Keratinocyte (primary cell): ENCODE measurements around the gene YY1. TPM values are rescaled to one million over a fixed set of nuclear protein-coding genes. Genes with fewer than 3 reads are reported as not detected.

Experiments
- DNase-seq: peaks from one replicate; pipeline ENCODE4 v3.0.0-alpha.2; 2011; ENCODE audit warnings: low read depth, missing footprints, low spot score
- FAIRE-seq: peaks from 2 replicates; lab custom pipeline; 2011; peaks lifted over from hg19 to GRCh38; lab: Jason Lieb, UNC
- H2AFZ ChIP-seq: 2 replicates; pipeline ENCODE4 v1.6.0; 2012; ENCODE audit warnings: low read length, control low read depth, inconsistent platforms; ENCODE audit not compliant: control insufficient read depth
- H3K27ac ChIP-seq: 2 replicates; pipeline ENCODE4 v1.5.1; 2011; ENCODE audit warnings: low read length; ENCODE audit not compliant: control insufficient read depth, insufficient read depth
- H3K27me3 ChIP-seq: 3 replicates; pipeline ENCODE4 v1.6.0; 2011; ENCODE audit warnings: low read length; ENCODE audit not compliant: control insufficient read depth, insufficient read depth; ENCODE audit errors: extremely low read depth
- H3K36me3 ChIP-seq, 2 experiments: 2 replicates in 1 of 2; 3 replicates in 1 of 2; pipeline ENCODE4 v1.5.1; 2011; ENCODE audit warnings: low read length in 2 of 2, mild to moderate bottlenecking in 1 of 2; ENCODE audit not compliant: control insufficient read depth in 2 of 2, insufficient read depth in 2 of 2; ENCODE audit errors: extremely low read depth in 1 of 2
- H3K4me1 ChIP-seq: 3 replicates; pipeline ENCODE4 v1.5.1; 2011; ENCODE audit warnings: low read length; ENCODE audit not compliant: control insufficient read depth, insufficient read depth; ENCODE audit errors: extremely low read depth
- H3K4me2 ChIP-seq: 3 replicates; pipeline ENCODE4 v1.6.0; 2011; ENCODE audit warnings: low read depth, low read length; ENCODE audit not compliant: control insufficient read depth, insufficient read depth; ENCODE audit errors: extremely low read depth
- H3K4me3 ChIP-seq, 3 experiments: fragments of 200-600 bp in 1 of 3; sonication (generic) in 1 of 3; 2 replicates in 2 of 3; 3 replicates in 1 of 3; pipeline ENCODE4 v1.5.1; 2011 to 2016; ENCODE audit warnings: low read length in 3 of 3, mild to moderate bottlenecking in 3 of 3, control low read depth in 2 of 3, inconsistent platforms in 1 of 3, low read depth in 1 of 3, mixed read lengths in 1 of 3, mixed run types in 1 of 3, moderate library complexity in 1 of 3; ENCODE audit not compliant: control insufficient read depth in 2 of 3, insufficient read depth in 2 of 3; ENCODE audit errors: extremely low read depth in 1 of 3
- H3K79me2 ChIP-seq: 2 replicates; pipeline ENCODE4 v1.6.0; 2012; ENCODE audit warnings: low read length; ENCODE audit not compliant: control insufficient read depth, insufficient read depth
- H3K9ac ChIP-seq: 3 replicates; pipeline ENCODE4 v1.6.0; 2011; ENCODE audit warnings: low read length; ENCODE audit not compliant: control insufficient read depth, insufficient read depth; ENCODE audit errors: extremely low read depth
- H3K9me1 ChIP-seq: 3 replicates; pipeline ENCODE4 v1.6.0; 2011; ENCODE audit warnings: low read length; ENCODE audit not compliant: control insufficient read depth, insufficient read depth; ENCODE audit errors: extremely low read depth
- H3K9me3 ChIP-seq: 2 replicates; pipeline ENCODE4 v1.5.1; 2012; ENCODE audit warnings: low read depth, low read length; ENCODE audit not compliant: control insufficient read depth
- H4K20me1 ChIP-seq: 3 replicates; pipeline ENCODE4 v1.6.0; 2011; ENCODE audit warnings: low read length; ENCODE audit not compliant: control insufficient read depth, insufficient read depth; ENCODE audit errors: extremely low read depth
- EZH2 ChIP-seq: IDR thresholded peaks from one replicate; pipeline ENCODE4 v1.6.1; 2012; ENCODE audit warnings: inconsistent platforms, mild to moderate bottlenecking, low read length, moderate library complexity
- dilution Hi-C: fragments of 300-500 bp; cut with MboI; formaldehyde crosslinking; loops from one replicate; pipeline ENCODE4 v1.7.0; 2020; ENCODE audit warnings: low sequenced_read_pairs; ENCODE audit not compliant: extremely low pct_ligation_motif_present
- polyA plus RNA-seq, 5 experiments: library from polyadenylated mRNA; depleted of rRNA in 3 of 5; stranded (reverse) in 3 of 5; stranded (forward) in 1 of 5; unstranded in 1 of 5; fragments of >200 nt; gene quantifications; 1 replicate in 1 of 5; 2 replicates in 3 of 5; 3 replicates in 1 of 5; pipeline versions ENCODE4 v1.2.1 to v1.2.3, GENCODE V29; 2011 to 2012; ENCODE audit warnings: missing spikeins in 2 of 5, low read depth in 1 of 5, low replicate concordance in 1 of 5
- TF ChIP-seq, protein P1 (sequence below), 3 experiments: IDR thresholded peaks in 1 of 3; conservative IDR thresholded peaks in 1 of 3; optimal IDR thresholded peaks in 1 of 3; 2 replicates in 2 of 3; 3 replicates in 1 of 3; pipeline versions ENCODE3 to v1.5.1; 2011; ENCODE audit warnings: low read length in 3 of 3, mild to moderate bottlenecking in 3 of 3, moderate library complexity in 2 of 3, control low read depth in 1 of 3, inconsistent platforms in 1 of 3; ENCODE audit not compliant: insufficient read depth in 2 of 3; ENCODE audit errors: extremely low read depth in 1 of 3

Gene YY1
- polyA plus RNA-seq, 1 donor (not counting 4 experiments of a cell fraction or from before 2014, with no cell fraction given) = 65.6 TPM

DNA sequence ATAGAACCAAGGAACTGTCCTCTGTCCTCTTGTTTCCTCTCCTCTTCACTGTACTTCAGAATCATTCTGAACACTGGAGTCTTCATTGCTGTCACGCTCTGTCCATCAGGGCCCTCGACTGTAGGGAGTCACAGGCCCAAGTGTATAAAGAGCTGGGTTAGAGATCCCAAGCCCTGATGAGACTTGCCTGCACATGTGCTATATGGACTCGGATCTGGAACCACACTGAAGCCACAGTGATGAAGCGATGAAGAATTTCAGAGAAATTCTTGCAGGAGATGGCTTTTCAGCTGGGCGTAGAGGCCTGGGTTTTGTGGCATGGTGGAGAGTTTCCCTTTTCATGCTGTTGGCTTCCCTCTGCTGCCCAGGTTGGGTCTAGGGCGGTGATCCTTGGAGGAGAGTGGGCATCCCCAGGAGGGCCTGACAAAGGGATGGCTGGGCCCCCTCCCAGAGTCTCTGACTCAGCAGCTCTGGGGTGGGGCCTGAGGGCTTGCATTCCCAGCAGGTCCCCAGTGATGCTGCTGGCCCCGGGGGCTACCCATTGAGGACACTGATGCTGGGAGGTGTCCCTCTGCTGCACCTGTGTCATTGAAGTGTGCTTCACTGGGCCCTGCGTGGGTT, 39.6 kb upstream of the YY1 start:
- no peaks in the 10 kb centered on the region for H3K27me3 ChIP-seq

DNA sequence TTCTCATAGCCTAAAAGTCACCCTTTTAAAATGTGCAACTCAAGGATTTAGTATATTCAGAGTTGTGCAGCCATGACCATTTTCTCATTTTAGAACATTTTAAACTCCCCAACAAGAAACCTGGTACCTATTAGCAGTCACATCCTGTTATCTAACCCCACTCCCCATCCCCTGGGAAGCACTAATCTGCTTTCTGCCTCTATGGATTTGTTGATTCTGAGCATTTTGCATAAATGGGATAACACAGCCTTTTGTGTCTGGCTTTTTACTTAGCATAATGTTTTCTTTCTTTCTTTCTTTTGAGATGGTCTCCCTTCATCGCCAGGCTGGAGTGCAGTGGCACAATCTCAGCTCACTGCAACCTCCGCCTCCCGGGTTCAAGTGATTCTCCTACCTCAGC, 38.6 kb upstream of the YY1 start:
- DNase-seq (no peak), FAIRE-seq (no peak)
- Histone ChIP-seq H2AFZ (no peak overlapping the region), H3K79me2 (no peaks in the 10 kb centered on the region), H3K9me3 (no peaks in the 10 kb centered on the region), H3K27me3 (no peaks in the 10 kb centered on the region), H3K27ac (no peak overlapping the region), H4K20me1 (no peaks in the 10 kb centered on the region), H3K4me1 (peaks cover 15% of the 10 kb centered on the region), H3K4me3 (no peak overlapping the region), H3K4me2 (no peak overlapping the region), H3K36me3 (no peaks in the 10 kb centered on the region), H3K9ac (no peak overlapping the region), H3K9me1 (no peaks in the 10 kb centered on the region)
- dilution Hi-C loops = no loop called here
- TF ChIP-seq, protein P1, sequence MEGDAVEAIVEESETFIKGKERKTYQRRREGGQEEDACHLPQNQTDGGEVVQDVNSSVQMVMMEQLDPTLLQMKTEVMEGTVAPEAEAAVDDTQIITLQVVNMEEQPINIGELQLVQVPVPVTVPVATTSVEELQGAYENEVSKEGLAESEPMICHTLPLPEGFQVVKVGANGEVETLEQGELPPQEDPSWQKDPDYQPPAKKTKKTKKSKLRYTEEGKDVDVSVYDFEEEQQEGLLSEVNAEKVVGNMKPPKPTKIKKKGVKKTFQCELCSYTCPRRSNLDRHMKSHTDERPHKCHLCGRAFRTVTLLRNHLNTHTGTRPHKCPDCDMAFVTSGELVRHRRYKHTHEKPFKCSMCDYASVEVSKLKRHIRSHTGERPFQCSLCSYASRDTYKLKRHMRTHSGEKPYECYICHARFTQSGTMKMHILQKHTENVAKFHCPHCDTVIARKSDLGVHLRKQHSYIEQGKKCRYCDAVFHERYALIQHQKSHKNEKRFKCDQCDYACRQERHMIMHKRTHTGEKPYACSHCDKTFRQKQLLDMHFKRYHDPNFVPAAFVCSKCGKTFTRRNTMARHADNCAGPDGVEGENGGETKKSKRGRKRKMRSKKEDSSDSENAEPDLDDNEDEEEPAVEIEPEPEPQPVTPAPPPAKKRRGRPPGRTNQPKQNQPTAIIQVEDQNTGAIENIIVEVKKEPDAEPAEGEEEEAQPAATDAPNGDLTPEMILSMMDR (optimal IDR thresholded peaks at IDR 0.05 in 1 of 3, IDR thresholded peaks at IDR 0.05 in 1 of 3, conservative IDR thresholded peaks at IDR 0.05 in 1 of 3; ENCODE audit: extremely low read depth in 1 of 3, insufficient read depth in 2 of 3, low read length in 3 of 3) = no peak
- no peak for TF ChIP-seq EZH2

More for the DNA sequence above, 39.6 kb upstream of the YY1 start:
- Histone ChIP-seq H4K20me1 (no peaks in the 10 kb centered on the region), H3K4me2 (peak overlapping the region; percentile 30), H3K27ac (no peak overlapping the region), H3K4me1 (peaks cover 12% of the 10 kb centered on the region), H3K4me3 (no peak overlapping the region), H2AFZ (peak overlapping the region; percentile 73), H3K9me1 (no peaks in the 10 kb centered on the region), H3K36me3 (no peaks in the 10 kb centered on the region), H3K79me2 (no peaks in the 10 kb centered on the region), H3K9me3 (no peaks in the 10 kb centered on the region), H3K9ac (no peak overlapping the region)
- DNase-seq (no peak), FAIRE-seq (peak; percentile 69)
- TF ChIP-seq, protein P1 (optimal IDR thresholded peaks at IDR 0.05 in 1 of 3, IDR thresholded peaks at IDR 0.05 in 1 of 3, conservative IDR thresholded peaks at IDR 0.05 in 1 of 3; ENCODE audit: extremely low read depth in 1 of 3, insufficient read depth in 2 of 3, low read length in 3 of 3) = no peak
- no peak for TF ChIP-seq EZH2
- dilution Hi-C loops = no loop called here
